Measurements from ENCODE around the gene GHRL. TPM values are rescaled to one million over a fixed set of nuclear protein-coding genes. Genes with fewer than 3 reads are reported as not detected.

The GHRL gene
- total RNA-seq, 1 donor from 2014 or later: not detected

DNA sequence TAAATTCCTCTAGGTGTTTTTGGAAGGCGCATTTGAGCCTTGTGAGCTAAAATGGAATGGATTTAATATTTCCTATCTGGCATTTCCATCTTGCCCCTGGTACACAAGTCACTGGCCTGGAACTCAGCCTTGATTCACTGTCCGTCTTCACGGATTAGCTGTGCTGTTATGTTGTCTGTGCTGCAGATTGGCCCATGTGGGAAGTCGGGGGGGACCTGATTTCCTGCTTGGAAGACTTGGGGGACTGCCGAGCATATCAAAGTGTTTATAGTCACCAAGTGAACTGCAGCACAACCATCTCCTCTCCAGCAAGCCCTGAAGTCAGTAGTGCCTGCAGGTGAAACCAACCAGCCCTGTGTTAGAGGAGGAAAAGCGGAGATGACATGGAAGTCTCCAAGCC lies 12.2 kb downstream of the GHRL start:
- H2AFZ ChIP-seq (replicated peaks): no peak overlapping the region
- no peak overlapping the region for H3K4me3 ChIP-seq
- peaks cover 7% of the 10 kb centered on the region for H3K4me1 ChIP-seq
- H3K27me3 ChIP-seq: no peaks in the 10 kb centered on the region
- H3K27ac ChIP-seq: no peak overlapping the region
- no peak for DNase-seq (ENCODE audit: low spot score)
- H3K4me1 Mint-ChIP-seq: peaks cover 10% of the 10 kb centered on the region
- H3K4me3 Mint-ChIP-seq: no peak overlapping the region
- no peaks in the 10 kb centered on the region for H3K9me3 Mint-ChIP-seq
- H3K9me3 ChIP-seq (ENCODE audit: low read depth): no peaks in the 10 kb centered on the region
- H3K36me3 ChIP-seq: no peaks in the 10 kb centered on the region
- peaks cover 2% of the 10 kb centered on the region for H4K20me1 ChIP-seq (ENCODE audit: low read depth)
- no peak overlapping the region for H3K4me2 ChIP-seq
- H3K27ac Mint-ChIP-seq: no peak overlapping the region
- peaks cover 12% of the 10 kb centered on the region for H3K36me3 Mint-ChIP-seq
- H3K9ac ChIP-seq: no peak overlapping the region
- H3K79me2 ChIP-seq (ENCODE audit: low read depth): no peaks in the 10 kb centered on the region
- peaks cover 2% of the 10 kb centered on the region for H3K27me3 Mint-ChIP-seq (ENCODE audit: insufficient read depth, low read depth)
- H3F3A ChIP-seq (ENCODE audit: low read depth): no peaks in the 10 kb centered on the region
- TF ChIP-seq EZH2 (IDR thresholded peaks at IDR 0.05) (no peak), EZH2phosphoT487 (IDR thresholded peaks at IDR 0.05) (no peak)
- TF ChIP-seq, protein P1, sequence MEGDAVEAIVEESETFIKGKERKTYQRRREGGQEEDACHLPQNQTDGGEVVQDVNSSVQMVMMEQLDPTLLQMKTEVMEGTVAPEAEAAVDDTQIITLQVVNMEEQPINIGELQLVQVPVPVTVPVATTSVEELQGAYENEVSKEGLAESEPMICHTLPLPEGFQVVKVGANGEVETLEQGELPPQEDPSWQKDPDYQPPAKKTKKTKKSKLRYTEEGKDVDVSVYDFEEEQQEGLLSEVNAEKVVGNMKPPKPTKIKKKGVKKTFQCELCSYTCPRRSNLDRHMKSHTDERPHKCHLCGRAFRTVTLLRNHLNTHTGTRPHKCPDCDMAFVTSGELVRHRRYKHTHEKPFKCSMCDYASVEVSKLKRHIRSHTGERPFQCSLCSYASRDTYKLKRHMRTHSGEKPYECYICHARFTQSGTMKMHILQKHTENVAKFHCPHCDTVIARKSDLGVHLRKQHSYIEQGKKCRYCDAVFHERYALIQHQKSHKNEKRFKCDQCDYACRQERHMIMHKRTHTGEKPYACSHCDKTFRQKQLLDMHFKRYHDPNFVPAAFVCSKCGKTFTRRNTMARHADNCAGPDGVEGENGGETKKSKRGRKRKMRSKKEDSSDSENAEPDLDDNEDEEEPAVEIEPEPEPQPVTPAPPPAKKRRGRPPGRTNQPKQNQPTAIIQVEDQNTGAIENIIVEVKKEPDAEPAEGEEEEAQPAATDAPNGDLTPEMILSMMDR (IDR thresholded peaks at IDR 0.05): no peak

DNA sequence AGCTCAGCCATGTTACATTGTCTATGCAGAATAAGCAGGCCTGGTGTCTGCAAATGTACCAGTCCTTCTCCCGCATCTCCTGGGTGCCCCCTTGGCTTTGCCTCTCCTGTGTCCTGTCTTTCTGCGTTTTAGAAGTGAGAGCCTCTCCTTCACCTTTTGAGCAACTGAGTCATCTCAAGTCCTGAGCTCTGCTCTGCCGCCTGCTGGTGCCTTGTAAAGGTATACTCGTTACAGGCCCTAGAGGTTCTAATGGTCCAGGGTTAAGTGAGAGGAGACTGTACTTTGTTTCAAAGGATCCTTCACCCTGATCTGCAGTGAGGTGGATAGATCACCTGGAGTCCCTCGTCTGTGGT lies 12.6 kb downstream of the GHRL start:
- Histone ChIP-seq H3K27me3 (no peaks in the 10 kb centered on the region), H2AFZ (replicated peaks) (no peak overlapping the region), H3K79me2 (ENCODE audit: low read depth) (peaks cover 2% of the 10 kb centered on the region), H3K4me3 (no peak overlapping the region), H3K9me3 (ENCODE audit: low read depth) (no peaks in the 10 kb centered on the region), H3F3A (ENCODE audit: low read depth) (no peaks in the 10 kb centered on the region), H3K9ac (no peak overlapping the region), H4K20me1 (ENCODE audit: low read depth) (peaks cover 5% of the 10 kb centered on the region), H3K4me2 (no peak overlapping the region), H3K27ac (no peak overlapping the region), H3K36me3 (no peaks in the 10 kb centered on the region), H3K4me1 (peaks cover 3% of the 10 kb centered on the region)
- no peaks in the 10 kb centered on the region for H3K9me3 Mint-ChIP-seq
- no peak for DNase-seq (ENCODE audit: low spot score)
- no peak overlapping the region for H3K4me3 Mint-ChIP-seq
- no peak for TF ChIP-seq EZH2phosphoT487 (IDR thresholded peaks at IDR 0.05)
- TF ChIP-seq, protein P1 (IDR thresholded peaks at IDR 0.05): peak; percentile 26
- TF ChIP-seq EZH2 (IDR thresholded peaks at IDR 0.05): no peak
- peaks cover 12% of the 10 kb centered on the region for H3K36me3 Mint-ChIP-seq
- peaks cover 7% of the 10 kb centered on the region for H3K4me1 Mint-ChIP-seq
- H3K27me3 Mint-ChIP-seq (ENCODE audit: insufficient read depth, low read depth): peaks cover 2% of the 10 kb centered on the region
- H3K27ac Mint-ChIP-seq: no peak overlapping the region

DNA sequence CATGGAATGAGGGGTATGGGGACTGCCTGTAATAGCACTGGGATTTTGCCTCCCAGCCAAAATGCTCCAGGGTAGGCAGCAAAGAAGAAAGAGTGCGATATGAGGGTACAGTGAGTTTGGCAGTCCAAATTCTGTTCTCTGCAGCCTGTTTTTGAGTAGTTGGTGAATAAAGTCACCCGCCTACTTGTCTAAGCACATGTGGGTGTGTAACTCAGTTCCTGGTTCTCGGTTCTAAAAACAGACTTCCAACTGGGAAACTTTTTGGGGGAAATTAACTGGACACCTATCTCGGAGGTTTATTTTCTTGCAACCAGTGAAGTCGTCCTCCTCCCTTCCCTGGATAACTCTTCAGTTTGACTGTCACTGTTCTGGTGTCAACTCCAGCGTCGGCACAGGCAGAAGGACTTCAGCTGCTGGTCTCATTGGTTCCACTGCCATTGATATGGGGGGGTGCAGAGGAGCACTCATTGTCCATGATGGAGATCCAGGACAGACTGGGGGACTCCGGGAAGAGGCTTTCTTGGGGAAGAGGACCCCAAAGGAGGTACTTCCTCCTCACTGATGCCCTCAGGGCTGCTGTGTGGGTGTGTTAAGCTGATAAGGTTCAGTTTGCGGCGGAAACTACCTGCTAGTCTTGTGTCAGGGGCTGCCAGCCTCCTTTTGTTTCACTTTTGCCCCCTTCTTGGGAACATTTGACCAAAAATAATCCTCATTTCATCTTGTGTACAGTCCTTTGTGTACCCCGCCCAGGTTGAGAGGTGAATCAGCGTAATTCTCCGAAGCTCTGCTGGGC lies 13.2 kb downstream of the GHRL start:
- H3K27me3 ChIP-seq: no peaks in the 10 kb centered on the region
- peaks cover 6% of the 10 kb centered on the region for H3K79me2 ChIP-seq (ENCODE audit: low read depth)
- H3F3A ChIP-seq (ENCODE audit: low read depth): no peaks in the 10 kb centered on the region
- no peak overlapping the region for H2AFZ ChIP-seq (replicated peaks)
- H3K27ac ChIP-seq: no peak overlapping the region
- H3K36me3 ChIP-seq: no peaks in the 10 kb centered on the region
- peaks cover 6% of the 10 kb centered on the region for H4K20me1 ChIP-seq (ENCODE audit: low read depth)
- H3K4me1 ChIP-seq: no peaks in the 10 kb centered on the region
- H3K9ac ChIP-seq: no peak overlapping the region
- H3K4me3 ChIP-seq: no peak overlapping the region
- Mint-ChIP-seq H3K27ac (no peak overlapping the region), H3K27me3 (ENCODE audit: insufficient read depth, low read depth) (no peaks in the 10 kb centered on the region), H3K4me3 (no peak overlapping the region), H3K36me3 (peaks cover 12% of the 10 kb centered on the region), H3K4me1 (peaks cover 2% of the 10 kb centered on the region), H3K9me3 (no peaks in the 10 kb centered on the region)
- H3K4me2 ChIP-seq: no peak overlapping the region
- no peak for DNase-seq (ENCODE audit: low spot score)
- H3K9me3 ChIP-seq (ENCODE audit: low read depth): no peaks in the 10 kb centered on the region
- TF ChIP-seq, protein P1 (IDR thresholded peaks at IDR 0.05): no peak
- TF ChIP-seq EZH2 (IDR thresholded peaks at IDR 0.05): no peak
- no peak for TF ChIP-seq EZH2phosphoT487 (IDR thresholded peaks at IDR 0.05)
